ENCODE results near the gene SPEF2.

The SPEF2 gene

DNA sequence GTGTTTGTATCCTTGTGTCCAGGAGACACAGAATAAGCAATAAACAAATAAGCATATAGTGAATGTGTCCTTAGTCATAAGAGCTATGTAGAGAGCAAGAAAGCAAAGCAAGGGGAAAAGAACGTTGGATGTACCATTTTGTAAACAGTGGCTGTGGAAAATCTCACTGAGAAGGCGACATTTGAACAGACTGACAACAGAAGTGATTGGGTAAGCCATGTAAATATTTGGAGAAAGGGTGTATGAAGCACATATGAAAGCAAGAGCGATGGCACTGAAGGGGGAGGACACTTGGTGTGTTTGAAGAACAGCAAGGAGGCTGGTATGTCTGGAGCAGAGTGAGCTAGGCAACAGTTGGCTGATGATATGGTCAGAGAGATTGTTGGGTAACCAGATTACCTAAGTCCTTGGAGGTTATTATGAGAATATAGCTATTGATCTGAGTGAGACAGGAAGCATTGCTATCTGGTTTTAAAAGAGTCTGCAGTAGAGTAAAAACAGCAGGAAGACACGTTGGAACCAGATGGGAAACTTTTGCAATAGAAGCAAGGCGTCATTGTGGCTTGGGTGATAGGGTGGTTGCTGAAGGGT, 123.6 kb downstream of the SPEF2 start:
- no peak for DNase-seq

DNA sequence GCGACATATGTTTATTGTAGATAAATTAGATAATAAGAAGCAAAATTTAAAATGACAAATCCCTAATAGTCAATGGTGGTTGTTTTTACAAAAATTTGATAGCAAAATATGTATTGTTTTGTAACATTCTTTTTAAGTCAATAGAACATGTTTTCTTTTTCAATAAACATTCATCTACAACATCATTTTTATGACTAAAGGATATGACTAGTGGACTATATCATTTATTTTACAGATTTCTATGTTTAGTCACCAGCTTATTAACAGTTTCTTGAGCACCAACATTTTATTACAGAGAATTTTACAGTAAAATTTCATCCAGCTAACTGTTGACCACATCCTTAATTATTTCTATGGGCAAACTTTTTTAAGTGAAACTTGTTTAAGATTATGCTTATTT, 124.3 kb downstream of the SPEF2 start:
- no peak for DNase-seq

DNA sequence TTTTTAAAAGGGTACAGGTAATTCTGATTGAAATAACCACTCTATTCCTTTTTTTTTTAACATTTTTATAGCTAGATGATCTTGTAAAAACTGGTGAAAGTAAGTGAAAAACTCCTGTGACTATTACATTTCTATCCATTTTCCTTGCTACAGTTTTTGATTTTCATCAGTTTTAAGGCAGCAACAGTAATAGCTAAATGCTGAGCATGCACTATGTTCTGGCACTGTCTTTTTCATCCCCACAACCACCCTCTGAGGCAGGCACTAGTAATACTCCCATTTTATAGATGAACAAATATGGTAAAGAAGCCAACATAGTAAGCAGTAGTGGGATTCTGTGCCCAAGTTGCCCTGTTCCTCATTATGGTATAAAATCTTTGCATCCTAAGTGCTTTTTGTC, 126.0 kb downstream of the SPEF2 start:
- DNase-seq = no peak

DNA sequence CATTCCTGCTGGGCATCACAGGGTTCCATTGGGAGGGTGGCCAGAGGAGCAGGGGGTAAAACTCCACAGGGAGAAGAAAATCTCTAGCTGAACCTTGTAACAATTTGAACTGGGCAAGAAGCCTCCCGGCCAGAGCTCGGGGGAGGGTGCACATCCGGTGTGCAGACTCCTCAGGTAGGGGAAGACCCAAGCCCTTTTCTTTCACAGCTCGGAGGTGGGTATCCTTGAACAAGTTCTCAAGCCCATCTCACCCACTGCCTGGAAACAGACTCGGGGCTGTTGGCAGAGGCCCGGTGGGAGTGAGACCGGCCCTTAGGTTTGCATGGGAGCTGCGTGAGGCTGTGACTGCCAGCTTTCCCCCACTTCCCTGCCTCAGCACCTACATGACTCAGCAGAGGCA, 127.5 kb downstream of the SPEF2 start:
- no peak for DNase-seq

DNA sequence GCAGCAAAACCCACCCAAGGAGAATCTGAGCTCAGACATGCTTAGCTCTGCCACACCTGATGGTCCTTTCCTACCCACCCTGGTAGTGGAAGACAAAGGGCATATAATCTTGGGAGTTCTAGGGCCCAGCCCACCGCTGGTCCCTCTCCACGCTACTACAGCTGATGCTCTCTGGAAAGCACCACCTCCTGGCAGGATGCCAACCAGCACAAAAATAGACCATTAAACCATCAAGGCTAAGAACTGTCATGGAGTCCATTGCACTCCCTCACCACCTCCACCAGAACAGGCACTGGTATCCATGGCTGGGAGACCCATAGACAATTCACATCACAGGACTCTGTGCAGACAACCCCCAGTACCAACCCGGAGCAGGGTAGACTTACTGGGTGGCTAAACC, 128.0 kb downstream of the SPEF2 start:
- no peak for DNase-seq

DNA sequence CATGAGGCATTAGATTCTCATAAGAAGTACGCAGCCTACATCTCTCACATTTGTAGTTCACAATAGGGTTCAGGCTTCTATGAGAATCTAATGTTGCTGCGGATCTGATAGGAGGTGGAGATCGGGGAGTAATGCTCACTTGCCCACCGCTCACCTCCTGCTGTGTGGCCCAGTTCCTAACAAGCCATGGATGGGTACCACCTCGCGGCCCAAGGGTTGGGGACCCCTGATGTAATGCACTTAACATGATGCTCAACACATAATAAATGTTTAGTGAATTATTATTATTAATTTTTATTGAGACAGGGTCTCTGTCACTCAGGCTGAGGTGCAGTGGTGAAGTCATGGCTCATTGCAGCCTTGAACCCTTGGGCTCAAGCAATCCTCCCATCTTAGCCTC, 134.3 kb downstream of the SPEF2 start:
- DNase-seq = no peak

DNA sequence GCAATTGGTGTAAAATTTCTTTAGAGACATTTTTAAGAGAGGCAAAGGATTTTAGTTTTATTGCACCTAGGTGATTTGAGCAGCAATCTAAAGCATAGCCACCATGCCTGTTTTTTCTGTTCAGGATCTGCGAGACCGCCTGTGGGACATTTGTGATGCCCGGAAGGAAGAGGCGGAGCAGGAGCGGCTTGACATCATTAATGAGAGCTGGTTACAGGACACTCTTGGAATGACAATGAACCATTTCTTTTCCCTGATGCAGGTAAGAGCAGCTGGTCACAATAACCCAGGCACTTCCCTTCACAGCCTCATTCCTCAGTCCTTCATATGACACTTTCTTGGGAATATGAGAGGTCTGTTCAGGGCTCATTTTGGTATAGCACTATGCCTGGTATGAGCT, 135.8 kb downstream of the SPEF2 start:
- DNase-seq = no peak

DNA sequence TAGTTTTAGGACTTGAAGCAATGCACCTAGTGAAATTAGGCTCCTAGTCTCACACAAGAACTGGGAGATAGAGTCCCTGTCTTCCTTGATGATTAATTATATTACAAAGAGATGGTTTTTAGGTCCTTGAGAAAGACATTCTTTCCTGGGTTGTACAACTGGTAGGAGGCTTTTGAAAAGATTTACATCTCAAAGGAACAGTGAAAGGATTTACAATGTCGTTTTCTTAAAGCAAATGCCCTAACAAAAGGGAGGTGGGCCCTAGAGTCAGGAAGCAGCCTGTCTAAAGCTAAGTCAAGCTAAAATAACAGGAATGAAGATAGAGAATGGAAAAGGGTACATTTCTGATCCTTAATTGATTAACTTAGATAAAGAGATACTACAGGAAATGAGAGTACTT, 136.8 kb downstream of the SPEF2 start:
- no peak for DNase-seq

DNA sequence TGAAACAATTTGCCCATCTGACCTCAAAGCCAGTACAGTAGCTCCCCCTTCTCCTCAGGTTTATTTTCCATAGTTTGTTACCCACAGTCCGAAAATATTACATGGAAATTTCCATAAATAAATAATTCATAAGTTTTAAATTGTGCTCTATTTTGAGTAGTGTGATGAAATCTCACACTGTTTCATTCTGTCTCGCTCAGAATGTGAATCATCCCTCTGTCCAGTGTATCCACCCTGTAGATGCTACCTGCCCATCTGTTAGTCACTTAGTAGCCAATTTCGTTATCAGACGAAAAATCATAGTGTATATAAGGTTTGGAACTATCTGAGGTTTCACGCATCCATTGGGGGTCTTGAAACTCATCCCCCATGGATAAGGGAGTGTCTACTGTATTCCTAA, 138.3 kb downstream of the SPEF2 start:
- no peak for DNase-seq

DNA sequence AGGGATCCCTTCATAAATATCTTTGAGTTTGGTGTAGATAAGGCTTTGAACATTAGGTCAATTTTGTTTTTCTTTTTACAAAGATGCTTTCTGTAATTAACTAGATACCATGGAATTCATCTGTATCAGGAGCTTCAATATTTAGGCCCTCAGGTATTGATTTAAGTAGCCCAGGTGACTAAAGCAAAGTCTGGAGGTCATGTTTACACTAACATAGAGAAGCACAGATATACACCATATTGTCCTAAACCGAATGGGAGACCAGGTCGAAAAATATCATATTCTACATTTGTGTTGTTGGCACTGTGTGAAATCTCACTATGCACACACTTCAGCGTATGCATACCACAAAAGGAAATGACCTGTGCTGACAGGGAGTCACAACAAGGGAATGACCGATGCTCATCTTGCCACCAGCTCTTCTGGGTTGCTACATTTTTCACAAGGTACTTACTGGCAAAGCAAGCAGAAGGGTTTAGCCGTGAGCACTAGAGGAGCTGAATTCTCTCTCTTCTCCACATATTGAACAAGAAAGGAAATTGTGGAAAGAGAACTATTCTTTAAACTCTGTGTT, 140.6 kb downstream of the SPEF2 start:
- no peak for DNase-seq

DNA sequence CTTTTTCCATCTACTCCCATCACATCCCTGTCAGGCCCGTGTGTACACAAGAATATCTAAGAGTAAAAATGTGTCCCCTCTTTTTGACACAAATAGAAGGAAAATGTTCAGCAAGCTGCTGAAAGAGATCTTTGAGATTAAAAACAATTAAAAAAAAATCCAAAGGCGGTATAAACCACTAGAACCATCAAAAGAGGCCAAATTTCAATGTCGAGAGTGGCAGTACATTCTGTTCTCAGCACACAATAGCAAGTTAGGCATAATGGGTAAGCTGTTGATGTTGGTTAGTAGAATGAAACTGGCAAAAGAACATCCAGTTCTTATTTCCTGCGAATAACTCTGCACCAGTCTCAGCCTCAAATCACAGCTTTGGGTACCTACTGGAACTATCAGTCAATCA, 143.9 kb downstream of the SPEF2 start:
- no peak for DNase-seq

DNA sequence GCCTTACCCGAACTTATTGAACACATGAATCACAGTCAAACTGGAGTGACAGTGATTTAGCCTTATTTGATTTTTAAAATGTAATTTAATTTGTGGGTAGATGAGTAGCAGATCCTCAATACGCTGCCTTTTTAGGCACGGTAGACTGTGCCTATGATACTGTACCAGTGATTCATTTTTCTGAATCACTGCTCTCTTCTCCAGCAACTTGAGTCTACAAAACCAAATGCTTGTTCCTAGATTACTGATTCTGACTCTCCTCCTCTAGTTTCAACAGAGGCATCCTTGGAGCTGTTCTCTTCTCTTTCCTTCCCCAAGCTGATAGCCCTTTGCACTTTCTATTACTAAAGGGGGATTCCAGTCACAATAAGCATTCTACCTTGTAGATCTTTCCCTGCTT, 144.7 kb downstream of the SPEF2 start:
- DNase-seq = no peak

DNA sequence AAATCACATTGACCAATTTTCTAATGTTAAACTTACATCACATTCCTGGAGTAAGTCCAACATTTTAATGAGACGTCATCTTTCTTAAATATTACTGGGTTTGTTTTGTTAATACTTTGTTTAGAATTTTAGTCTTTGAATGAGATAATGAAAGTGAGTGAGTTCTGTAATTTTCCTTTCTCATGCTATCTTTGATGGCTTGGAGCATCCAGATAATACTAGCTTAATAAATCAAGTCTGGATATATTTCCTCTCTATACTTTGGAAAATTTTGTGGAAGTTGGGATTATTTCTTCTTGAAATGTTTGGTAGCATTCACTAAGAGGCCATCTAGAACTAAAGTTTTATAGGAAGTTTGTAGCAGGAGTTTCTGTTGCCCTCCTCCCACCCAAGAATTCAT, 148.3 kb downstream of the SPEF2 start:
- no peak for DNase-seq

DNA sequence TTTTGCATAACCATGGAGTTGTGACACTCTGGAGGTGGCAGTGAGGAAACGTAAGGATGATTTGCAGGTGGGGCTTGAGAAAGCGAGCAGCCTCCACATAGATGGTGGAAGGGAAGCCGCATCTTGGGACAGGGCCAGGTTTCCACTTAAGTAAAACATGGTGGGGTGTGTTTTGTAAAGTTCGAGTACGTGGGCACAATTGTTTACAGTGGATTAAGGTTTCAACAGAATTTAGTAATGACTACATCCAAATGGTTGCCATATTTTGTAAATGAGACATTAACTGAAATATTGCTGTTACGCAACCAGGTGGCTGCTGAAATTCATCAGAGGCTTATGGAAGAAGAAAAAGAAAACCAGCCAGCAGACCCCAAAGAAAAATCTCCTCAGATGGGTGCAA, 153.6 kb downstream of the SPEF2 start:
- no peak for DNase-seq

DNA sequence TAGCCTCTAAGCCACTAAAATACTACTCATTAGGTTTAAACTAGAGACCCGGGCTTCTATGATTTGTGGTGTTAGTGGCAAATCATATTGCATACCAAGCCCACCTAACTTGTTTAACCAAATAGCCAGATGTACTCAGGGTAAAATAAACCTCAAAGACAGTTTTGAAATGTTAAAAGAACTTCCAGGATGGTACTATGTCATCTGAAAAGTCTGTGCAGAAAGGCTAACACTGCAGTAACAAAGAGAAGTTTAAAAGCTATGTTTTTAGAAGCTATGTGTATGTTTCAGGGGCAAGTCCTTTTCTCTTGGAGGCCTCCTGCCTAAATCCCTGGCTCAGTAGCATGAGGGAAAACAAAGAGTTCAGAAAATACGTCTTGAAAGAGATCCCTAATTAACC, 154.2 kb downstream of the SPEF2 start:
- DNase-seq = no peak

DNA sequence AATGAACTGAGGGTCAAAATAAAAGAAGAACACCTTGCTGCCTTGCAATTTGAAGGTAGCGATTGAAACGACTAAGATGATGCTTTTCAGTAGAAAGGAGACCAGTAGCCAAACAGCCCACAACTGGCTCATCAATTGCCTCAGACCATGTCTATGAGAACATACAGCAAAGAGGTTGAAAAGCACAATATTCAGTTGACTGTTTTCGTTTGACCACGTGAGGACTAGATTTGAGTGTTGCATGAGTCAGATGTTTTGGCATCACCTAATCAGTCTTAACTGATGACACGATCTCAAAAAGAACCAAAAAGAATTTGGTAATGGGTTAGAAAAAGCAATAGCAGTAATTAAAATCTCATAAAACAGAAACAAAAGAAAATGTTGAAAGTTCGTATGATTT, 156.3 kb downstream of the SPEF2 start:
- no peak for DNase-seq

DNA sequence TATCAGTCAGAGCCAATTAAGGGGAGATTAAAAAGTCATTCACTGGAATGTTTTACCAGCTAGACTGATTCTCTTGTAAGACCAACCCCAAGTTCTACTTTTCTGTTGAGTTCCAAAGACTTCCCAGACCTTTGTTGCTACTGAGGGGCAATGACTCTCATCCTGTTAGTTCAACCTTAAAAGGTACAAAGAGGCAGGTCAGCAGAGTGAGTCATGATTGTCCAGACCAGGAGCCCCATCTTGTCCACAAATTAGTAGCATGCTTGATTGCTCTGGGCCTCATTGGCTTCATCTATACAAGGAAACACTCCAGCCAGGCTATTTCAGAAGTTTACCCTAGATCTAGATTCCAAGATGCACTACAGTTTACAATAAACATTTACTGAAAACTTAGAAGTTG, 159.1 kb downstream of the SPEF2 start:
- DNase-seq = no peak

DNA sequence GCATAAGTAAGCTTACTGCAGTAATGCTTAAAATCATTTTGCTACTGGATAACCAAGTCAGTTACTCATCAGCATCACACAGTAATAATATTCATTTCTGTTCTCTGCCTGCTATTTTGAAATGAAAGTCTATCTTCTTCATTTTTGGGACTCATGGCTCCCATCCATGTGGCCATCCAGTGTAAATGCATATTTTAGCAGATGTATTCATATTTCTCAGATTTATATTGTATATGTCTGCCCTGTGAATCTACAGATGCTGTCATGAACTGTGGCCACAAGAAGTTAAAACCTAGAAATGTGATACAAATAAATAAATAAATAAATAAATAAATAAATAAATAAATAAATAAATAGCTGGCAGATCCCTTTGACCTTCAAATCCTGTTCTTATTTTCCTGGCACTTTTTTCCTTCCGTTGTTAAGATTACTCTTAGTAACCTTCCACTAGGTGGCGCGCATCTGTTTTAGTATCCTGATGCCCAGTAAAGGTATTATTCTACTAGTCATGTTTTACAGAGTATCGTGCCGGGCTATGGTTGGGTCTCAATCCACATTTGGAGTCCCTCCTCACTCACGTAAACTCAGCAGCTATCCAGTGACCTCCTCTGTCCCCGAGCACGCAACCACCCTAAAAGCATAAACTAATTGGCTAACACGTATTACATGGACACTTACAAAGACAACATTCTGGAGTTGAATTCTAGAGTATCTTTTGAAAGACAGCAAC, 159.9 kb downstream of the SPEF2 start:
- peak; percentile 57 for DNase-seq

DNA sequence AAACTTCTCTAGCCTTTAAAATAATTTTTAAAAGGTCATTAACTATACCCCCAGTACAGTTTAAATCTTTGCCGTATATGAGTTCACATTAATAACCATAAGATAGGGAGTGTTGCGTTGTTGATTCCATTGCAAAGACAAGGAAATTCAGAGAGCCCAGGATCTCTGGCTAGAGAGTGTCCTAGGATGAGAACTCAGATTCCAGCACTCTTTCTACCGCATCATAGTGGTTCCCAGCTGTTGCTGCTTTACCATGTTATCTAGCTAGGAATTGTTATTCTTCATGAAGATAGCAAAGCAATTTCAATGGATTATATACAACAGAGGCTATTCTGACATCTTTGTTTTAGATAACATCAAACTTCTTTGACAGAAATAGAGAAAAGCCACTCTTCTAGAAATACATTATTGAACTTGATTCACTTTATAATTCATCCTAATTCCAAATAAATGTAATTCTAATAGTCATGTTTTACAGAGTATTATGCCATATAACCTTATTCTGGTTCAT, 160.7 kb downstream of the SPEF2 start:
- DNase-seq = no peak

DNA sequence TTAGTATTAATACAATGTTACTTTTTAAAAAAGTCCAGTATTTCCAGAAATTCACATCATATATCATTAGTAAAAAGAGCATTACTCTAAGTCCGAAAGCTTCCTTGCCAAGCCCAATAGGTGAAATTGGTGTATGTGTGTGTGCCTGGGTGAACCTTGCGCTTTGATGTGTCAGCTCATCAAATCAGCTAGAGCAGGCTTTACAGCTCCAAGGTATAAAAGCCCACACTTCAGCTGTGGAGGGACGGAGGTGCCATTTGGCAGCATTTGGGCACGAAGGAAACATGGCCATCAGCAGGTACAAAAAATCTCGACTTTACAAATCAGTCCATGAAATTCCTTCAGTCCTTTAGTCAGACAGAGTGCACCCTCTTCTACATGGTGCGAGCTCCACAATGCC, 162.6 kb downstream of the SPEF2 start:
- peak; percentile 7 for DNase-seq

DNA sequence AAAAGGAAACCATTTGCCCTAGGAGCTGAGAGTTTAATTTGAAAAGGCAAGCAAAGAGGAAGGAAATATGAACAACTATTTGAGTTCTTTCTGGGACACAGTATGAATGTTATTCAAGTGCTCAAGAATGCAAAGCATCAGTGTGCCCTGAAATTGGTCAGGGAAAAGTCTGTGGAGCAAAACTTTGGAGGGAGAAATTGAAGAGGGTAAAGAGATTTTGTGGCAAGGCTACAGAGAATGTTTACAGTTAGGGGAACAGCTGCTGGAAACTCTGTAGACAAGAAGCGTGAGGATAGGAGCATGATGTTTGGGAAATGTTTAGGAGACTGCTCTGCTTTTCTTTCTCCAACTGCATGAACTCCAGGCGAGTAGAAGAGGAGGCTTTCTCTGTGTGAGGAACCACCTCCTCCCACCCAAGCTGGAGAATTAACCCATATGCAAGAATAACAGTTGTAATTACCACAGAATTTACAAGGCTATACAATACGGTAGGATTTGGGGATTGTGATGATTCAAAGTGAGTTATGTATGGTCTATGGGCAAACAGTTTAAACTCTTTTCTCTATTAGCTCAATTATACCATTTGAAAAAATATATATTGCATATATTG, 163.6 kb downstream of the SPEF2 start:
- DNase-seq = no peak

DNA sequence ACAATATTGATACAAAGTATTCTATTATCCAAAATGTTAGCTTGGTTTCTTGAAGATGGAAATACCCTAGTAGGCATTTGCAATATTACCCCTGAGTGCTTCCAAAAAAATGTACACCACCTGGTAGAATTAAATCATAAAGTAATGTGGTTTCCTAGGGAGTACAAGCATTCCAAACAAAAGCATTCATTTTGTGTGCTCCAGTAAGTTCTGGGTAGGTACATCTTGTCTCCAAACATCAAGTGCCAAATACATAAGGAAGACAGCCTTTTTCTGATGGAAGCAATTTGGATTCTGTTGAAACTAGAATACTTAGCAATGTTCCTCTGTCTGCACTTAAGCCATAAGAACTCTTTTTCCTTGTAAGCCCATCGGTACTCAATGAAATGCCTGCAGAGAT, 165.9 kb downstream of the SPEF2 start:
- no peak for DNase-seq

DNA sequence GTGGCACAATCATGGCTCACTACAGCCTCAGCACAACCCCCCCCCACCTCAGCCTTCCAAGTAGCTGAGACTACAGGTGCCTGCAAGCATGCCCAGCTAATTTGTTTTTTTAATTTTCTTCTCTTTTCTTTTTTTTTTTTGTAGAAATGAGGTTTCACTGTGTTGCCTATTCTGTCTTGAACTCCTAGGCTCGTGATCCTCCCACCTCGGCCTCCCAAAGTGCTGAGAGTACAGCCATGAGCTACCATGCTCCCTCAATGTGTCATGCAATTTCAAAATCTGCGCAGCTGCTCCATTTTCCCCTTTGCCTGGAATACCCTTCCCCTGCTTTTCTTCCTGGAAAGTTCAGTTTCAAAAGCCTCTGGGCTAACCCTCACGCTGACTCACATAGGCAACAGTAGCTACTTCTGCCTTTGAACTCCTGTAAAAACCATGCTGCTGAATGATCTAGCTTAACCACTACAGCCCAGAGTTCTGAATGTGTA, 168.0 kb downstream of the SPEF2 start:
- DNase-seq = no peak

DNA sequence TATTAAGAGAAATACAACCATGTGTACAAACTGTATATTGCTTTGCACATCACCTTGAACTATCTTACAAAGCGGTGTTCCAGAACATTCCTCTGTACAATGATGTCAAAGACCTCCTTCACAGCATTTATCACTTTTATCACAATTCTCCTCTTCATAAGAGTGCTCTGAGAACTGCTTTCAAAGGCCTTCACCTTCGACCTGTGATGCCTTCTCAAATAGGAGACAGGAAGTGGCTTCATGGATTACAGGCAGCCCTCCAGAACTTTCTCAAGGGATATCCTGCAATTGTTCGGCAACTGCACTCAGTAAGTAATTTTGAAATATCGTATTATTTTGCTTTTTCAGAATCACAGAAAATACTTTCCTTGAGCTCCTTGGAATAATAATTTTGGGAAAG, 171.1 kb downstream of the SPEF2 start:
- DNase-seq = no peak

All from effector CD8-positive, alpha-beta T cell (primary cell).